GM12892 (cell line): ENCODE data around the gene USP36.

ENCODE experiments used
- DNase-seq: peaks from one replicate; pipeline ENCODE4 v3.0.0; 2011; ENCODE audit not compliant: insufficient read length
- FAIRE-seq: peaks from 2 replicates; lab custom pipeline; 2011; peaks lifted over from hg19 to GRCh38; lab: Jason Lieb, UNC
- POLR2A ChIP-seq: IDR thresholded peaks from 2 replicates; pipeline ENCODE4 v1.6.1; 2011; ENCODE audit warnings: low read depth, low read length, control low read depth
- POLR2AphosphoS5 ChIP-seq: IDR thresholded peaks from 2 replicates; pipeline ENCODE4 v1.6.1; 2011; ENCODE audit warnings: low read depth, low read length, control low read depth
- TAF1 ChIP-seq: IDR thresholded peaks from 2 replicates; pipeline ENCODE4 v1.6.1; 2011; ENCODE audit warnings: low read depth, mild to moderate bottlenecking, control low read depth, low read length, borderline replicate concordance

The USP36 gene

DNA sequence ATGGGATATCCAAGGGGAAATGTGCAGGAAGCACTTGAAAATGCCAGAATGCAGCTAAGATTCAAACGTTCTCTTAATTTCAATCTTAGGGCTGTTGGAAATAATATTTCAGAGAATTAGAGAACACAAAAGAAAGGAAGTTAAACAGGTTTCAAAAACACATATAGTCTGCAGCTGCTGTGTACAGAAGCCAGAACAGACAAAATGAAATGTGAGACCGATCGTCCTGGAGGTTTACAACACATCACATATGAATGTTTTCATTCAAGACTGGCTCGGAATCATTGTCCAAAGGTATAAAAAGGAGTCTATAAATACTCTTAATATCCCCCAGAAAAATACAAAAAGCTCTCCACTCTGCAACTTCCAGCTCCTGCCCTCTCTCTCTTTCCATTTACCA is 72.8 kb downstream of the USP36 start:
- no peak for FAIRE-seq
- DNase-seq: no peak
- no peak for TF ChIP-seq POLR2A
- no peak for TF ChIP-seq TAF1

DNA sequence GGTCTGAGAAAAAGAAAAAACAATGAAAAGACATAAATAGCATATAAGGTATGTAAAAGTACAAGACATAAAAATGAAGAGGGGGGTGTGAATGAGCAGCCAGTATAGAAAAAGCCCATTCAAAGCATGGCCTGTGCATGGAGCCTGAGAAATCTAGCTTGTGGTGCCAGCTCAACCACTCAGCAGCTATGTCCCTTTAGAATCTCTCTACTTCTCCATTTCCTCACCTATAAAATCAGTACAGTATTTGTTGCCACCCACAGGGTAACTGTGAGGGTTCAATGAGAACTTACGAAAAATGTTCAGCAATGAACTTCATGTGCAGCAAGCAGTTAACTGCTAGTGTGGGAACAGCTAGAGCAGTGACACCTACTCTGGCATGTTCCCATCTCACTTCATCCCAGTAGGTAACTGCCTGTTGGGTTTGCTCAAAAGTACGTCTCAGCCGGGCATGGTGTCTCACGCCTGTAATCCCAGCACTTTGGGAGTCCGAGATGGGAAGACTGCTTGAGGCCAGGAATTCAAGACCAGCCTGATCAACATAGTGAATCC is 73.8 kb downstream of the USP36 start:
- TF ChIP-seq POLR2A (no peak), TAF1 (no peak), POLR2AphosphoS5 (no peak)
- DNase-seq: no peak
- peak; percentile 74 for FAIRE-seq

DNA sequence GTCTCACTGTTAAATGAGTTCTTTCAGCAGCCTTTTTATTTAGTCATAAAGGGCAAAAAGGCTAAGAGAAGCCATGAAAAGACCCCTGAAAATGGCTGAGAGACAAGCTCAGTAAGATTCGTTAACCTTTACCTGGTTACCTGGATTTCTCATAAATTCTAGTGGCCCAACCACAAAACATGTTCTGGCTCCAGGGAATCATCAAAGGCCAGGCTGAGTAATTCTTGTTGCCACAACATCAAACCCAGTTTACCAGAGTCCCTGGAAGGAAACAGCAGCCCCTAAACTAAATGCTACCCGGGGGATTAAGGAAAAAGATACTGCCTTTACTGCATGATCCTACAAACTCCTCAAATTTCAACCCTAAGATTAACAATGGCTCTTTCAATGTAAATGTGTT is 74.4 kb downstream of the USP36 start:
- FAIRE-seq: no peak
- TF ChIP-seq POLR2AphosphoS5: no peak
- no peak for TF ChIP-seq POLR2A
- no peak for DNase-seq

DNA sequence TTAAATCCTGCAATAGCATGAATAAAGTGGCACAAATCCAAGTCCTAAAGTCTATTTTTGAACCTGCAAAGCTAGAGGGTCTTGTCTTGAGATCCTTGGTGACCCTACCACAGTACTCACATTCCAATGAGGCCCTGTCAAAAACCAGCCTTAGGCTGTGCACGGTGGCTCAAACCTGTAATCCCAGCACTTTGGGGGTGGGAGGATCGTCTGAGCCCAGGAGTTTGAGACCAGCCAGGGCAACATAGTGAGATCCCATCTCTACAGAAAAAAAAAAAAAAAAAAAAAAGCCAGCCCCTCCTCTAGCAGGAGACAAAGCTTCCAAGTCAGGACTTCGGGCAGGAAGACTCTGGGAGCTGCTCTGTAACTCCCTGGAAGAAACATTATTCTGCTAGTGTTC is 74.8 kb downstream of the USP36 start:
- TF ChIP-seq POLR2A (no peak), POLR2AphosphoS5 (no peak), TAF1 (no peak)
- DNase-seq (no peak), FAIRE-seq (no peak)

DNA sequence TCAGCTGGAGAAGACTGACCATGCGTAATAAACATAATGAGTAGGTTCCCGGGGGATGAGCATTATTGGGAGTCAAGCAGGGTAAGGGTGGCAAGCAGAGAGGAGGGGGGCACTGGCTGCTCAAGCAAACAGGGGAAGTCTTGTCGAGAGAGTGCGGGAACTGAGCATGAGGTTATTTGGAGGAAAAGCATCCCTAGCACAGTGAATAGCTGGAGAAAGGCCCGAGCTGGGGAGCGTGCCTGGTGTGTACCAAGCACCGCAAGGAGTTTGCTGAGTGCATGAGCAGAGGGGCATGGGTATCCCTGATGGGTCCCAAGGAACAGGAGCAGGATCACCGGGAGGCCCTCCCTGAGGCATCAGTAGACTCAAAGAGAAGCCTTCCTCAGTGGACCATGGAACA is 75.7 kb downstream of the USP36 start:
- FAIRE-seq: no peak
- no peak for TF ChIP-seq POLR2AphosphoS5
- no peak for TF ChIP-seq POLR2A
- no peak for TF ChIP-seq TAF1
- DNase-seq: no peak

DNA sequence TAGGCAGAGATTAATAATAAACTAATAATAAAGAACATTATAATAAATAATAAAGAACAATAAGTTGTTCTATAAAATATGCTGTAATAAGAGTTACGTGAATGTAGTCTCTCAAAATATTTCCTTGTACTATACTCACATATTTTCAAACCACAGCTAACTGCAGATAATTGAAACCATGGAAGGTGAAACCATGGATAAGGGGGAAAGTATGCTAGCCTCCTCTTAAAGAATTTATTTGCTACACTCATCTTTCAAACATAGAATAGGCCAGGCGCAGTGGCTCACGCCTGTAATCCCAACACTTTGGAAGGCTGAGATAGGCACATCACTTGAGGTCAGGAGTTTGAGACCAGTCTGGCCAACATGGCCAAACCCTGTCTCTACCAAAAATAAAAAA is 77.1 kb downstream of the USP36 start:
- TF ChIP-seq POLR2AphosphoS5: no peak
- TF ChIP-seq POLR2A: no peak
- TF ChIP-seq TAF1: no peak
- DNase-seq (no peak), FAIRE-seq (no peak)

- TF ChIP-seq POLR2AphosphoS5: no peak
- no peak for TF ChIP-seq TAF1
- TF ChIP-seq POLR2A: no peak
- DNase-seq (no peak), FAIRE-seq (peak; percentile 30)
Measured at GRCh38 chr17:78761789-78762406, 78.7 kb downstream of the USP36 start.

- FAIRE-seq (no peak), DNase-seq (no peak)
- TF ChIP-seq POLR2AphosphoS5 (no peak), POLR2A (no peak), TAF1 (no peak)
Measured at GRCh38 chr17:78759969-78760352, 80.7 kb downstream of the USP36 start.

- DNase-seq (no peak), FAIRE-seq (peak; percentile 74)
- TF ChIP-seq TAF1: no peak
- TF ChIP-seq POLR2AphosphoS5: no peak
- TF ChIP-seq POLR2A: no peak
Measured at GRCh38 chr17:78759203-78759968, 81.2 kb downstream of the USP36 start.

- DNase-seq: no peak
- TF ChIP-seq POLR2AphosphoS5 (no peak), TAF1 (no peak), POLR2A (no peak)
- FAIRE-seq: peak; percentile 24
Measured at GRCh38 chr17:78753316-78754250, 87.0 kb downstream of the USP36 start.
